AG10803 (cell line): Measurements from ENCODE around the gene SEMA6C.

Source experiments
- DNase-seq: peaks from one replicate; pipeline ENCODE4 v3.0.0; 2010; ENCODE audit warnings: low read depth
- H3K4me3 ChIP-seq: 2 replicates; pipeline ENCODE4 v1.5.1; 2011; ENCODE audit warnings: mild to moderate bottlenecking, low read length, control low read depth
- CTCF ChIP-seq: conservative IDR thresholded peaks from 2 replicates; pipeline ENCODE4 v1.5.1; 2011; ENCODE audit warnings: mild to moderate bottlenecking, low read length, control low read depth, inconsistent platforms

SEMA6C gene

GRCh38 chr1:151157067-151157531 lies 10.7 kb upstream of the SEMA6C start:
- H3K4me3 ChIP-seq = no peak overlapping the region
- no peak for DNase-seq
- TF ChIP-seq CTCF = no peak

GRCh38 chr1:151156515-151156819 lies 10.0 kb upstream of the SEMA6C start, which contains the start of gene TNFAIP8L2:
TSS of gene TNFAIP8L2 (plus strand) at chr1:151156649. CDS start at chr1:151158698, 2,049 bp downstream.
- TF ChIP-seq CTCF = no peak
- DNase-seq = no peak
- no peak within 1 kb of the TSS for H3K4me3 ChIP-seq

- no peak for DNase-seq
- TF ChIP-seq CTCF = no peak
- no peak overlapping the region for H3K4me3 ChIP-seq
These were observed 1.2 kb upstream of the SEMA6C start for GRCh38 chr1:151147665-151148064.

- peak overlapping the region; percentile 67 for H3K4me3 ChIP-seq
- no peak for TF ChIP-seq CTCF
- peak; percentile 16 for DNase-seq
These were observed 687 bp upstream of the SEMA6C start for GRCh38 chr1:151147132-151147503.

- no peak for DNase-seq
- peak overlapping the region; percentile 79 for H3K4me3 ChIP-seq
- no peak for TF ChIP-seq CTCF
These were observed 389 bp downstream of the SEMA6C start for GRCh38 chr1:151146072-151146411.

- no peak for TF ChIP-seq CTCF
- peak overlapping the region; percentile 79 for H3K4me3 ChIP-seq
- DNase-seq = no peak
These were observed 943 bp downstream of the SEMA6C start for GRCh38 chr1:151145304-151146071.

- no peak for TF ChIP-seq CTCF
- no peak for DNase-seq
- H3K4me3 ChIP-seq = peak overlapping the region; percentile 79
These were observed 1.7 kb downstream of the SEMA6C start for GRCh38 chr1:151144474-151145303.
